Brain microvascular endothelial cell (primary cell): ENCODE measurements around the gene NUP62.

Experiments used
- DNase-seq: peaks from one replicate; pipeline ENCODE4 v3.0.0-alpha.2; 2020
- H3K27ac ChIP-seq: fragments of 250-450 bp; sonication (Bioruptor Pico); 2 replicates; pipeline ENCODE4 v1.5.1; 2020; ENCODE audit warnings: mild to moderate bottlenecking, moderate library complexity
- H3K27me3 ChIP-seq: fragments of 250-450 bp; sonication (Bioruptor Pico); replicated peaks from 2 replicates; pipeline ENCODE4 v1.5.1; 2020; ENCODE audit warnings: mild to moderate bottlenecking
- H3K36me3 ChIP-seq: fragments of 250-450 bp; sonication (Bioruptor Pico); replicated peaks from 2 replicates; pipeline ENCODE4 v1.5.1; 2020; ENCODE audit warnings: mild to moderate bottlenecking
- H3K4me3 ChIP-seq: 2 replicates; pipeline ENCODE4 v1.5.1; 2011; ENCODE audit warnings: low read depth, mild to moderate bottlenecking, control low read depth, low read length, moderate library complexity
- CTCF ChIP-seq: IDR thresholded peaks from 2 replicates; pipeline ENCODE4 v1.5.1; 2011; ENCODE audit warnings: low read depth, mild to moderate bottlenecking, moderate library complexity, low read length, control low read depth, inconsistent platforms; ENCODE audit errors: missing control alignments
- in situ Hi-C: cut with HindIII; loops from 2 replicates; pipeline ENCODE4 v1.10.0; 2017; ENCODE audit warnings: low sequenced_read_pairs, low pct_ligation_motif_present

The NUP62 gene

GRCh38 chr19:49889038-49889686 is 40.1 kb downstream of the NUP62 start:
- TF ChIP-seq CTCF = no peak

DNA sequence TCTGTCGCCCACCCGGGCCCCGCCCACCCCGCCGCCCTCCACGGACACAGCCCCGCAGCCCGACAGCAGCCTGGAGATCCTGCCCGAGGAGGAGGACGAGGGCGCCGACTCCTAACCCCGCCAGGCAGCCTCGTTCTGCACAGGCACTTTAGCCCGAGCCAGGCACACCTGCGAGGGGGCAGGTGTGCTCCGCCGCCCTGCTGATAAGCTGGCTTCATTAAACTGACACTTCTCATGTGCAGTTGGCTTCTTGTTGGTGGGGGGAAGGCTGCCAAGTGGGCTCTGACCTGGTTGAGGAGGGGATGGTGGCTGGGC is 40.8 kb downstream of the NUP62 start:
- in situ Hi-C loops = no loop called here
- H3K27ac ChIP-seq = no peak overlapping the region
- H3K4me3 ChIP-seq = no peak overlapping the region
- no peak for DNase-seq
- no peak for TF ChIP-seq CTCF
- no peaks in the 10 kb centered on the region for H3K27me3 ChIP-seq
- H3K36me3 ChIP-seq = peaks cover 16% of the 10 kb centered on the region

More at GRCh38 chr19:49889038-49889686, 40.1 kb downstream of the NUP62 start:
- no peak for DNase-seq
- no peak overlapping the region for H3K4me3 ChIP-seq
- no peak overlapping the region for H3K27ac ChIP-seq
- peaks cover 9% of the 10 kb centered on the region for H3K36me3 ChIP-seq
- in situ Hi-C loops = no loop called here
- H3K27me3 ChIP-seq = no peaks in the 10 kb centered on the region

- H3K27me3 ChIP-seq = no peaks in the 10 kb centered on the region
- no peak overlapping the region for H3K27ac ChIP-seq
- in situ Hi-C loops = no loop called here
- no peak overlapping the region for H3K4me3 ChIP-seq
- no peak for DNase-seq
- TF ChIP-seq CTCF = no peak
- peaks cover 22% of the 10 kb centered on the region for H3K36me3 ChIP-seq
These were observed 41.4 kb downstream of the NUP62 start for GRCh38 chr19:49887665-49888509.

GRCh38 chr19:49887037-49887664 is 42.2 kb downstream of the NUP62 start:
- no peak for TF ChIP-seq CTCF
- in situ Hi-C loops = no loop called here

DNA sequence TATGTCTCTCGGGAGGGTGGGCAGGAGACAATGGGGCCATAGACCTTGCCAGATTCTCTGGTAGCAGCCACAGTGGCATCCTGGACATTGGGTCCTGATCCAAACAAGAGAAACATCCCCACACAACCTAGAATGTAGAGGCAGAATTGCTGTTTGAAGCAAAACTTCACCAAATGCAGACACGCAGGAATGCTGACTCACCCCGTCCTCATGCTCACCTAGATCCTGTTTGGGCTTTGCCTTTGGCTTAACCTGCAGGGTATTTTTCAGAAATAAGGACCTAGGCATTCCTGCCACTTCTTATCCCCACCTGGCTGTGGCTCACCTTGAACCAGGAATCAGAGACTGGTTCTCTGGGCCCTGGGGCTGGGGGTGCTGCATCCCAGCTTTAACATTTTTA is 44.5 kb downstream of the NUP62 start:
- in situ Hi-C loops = no loop called here
- Histone ChIP-seq H3K27ac (no peak overlapping the region), H3K27me3 (no peaks in the 10 kb centered on the region), H3K4me3 (no peak overlapping the region), H3K36me3 (peaks cover 45% of the 10 kb centered on the region)
- TF ChIP-seq CTCF = no peak
- DNase-seq = no peak

More at GRCh38 chr19:49887037-49887664, 42.2 kb downstream of the NUP62 start:
- H3K4me3 ChIP-seq = no peak overlapping the region
- DNase-seq = no peak
- H3K27me3 ChIP-seq = no peaks in the 10 kb centered on the region
- H3K36me3 ChIP-seq = peaks cover 29% of the 10 kb centered on the region
- H3K27ac ChIP-seq = no peak overlapping the region
